ENCODE measurements around the gene RIC3. TPM values are rescaled to one million over a fixed set of nuclear protein-coding genes. Genes with fewer than 3 reads are reported as not detected.

Gene RIC3
- total and polyA plus RNA-seq, 7 donors = 0.23 to 34.9 (median 14.7) TPM; not detected in 1

DNA sequence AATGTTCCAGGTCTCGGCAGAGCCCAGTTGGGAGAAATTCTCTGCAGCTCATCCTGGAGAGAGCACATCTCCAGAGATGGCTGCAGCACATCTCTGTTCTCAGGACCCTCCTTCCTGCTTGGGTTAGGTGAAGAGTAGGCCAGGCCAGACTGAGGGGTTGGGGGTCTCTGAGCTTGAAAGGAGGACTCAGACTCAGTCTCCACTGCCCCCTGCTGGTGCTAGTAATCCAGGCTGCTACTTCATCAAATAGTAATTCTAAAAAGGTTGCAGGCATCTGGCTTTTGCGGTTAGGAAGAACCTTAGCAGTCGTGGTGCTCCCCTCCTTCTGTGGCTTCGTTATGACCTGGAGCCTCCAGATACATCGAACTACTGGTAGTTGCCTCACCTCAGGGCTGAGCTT lies 78.1 kb downstream of the RIC3 start:
- Histone ChIP-seq H3K4me3 (no peak overlapping the region), H3K27ac (no peak overlapping the region), H3K27me3 (no peaks in the 10 kb centered on the region), H3K4me1 (peaks cover 0 to 15% (median 7%) of the 10 kb centered on the region in 4 donors), H3K36me3 (peaks cover 0 to 9% (median 0%) of the 10 kb centered on the region in 4 donors), H3K9me3 (no peaks in the 10 kb centered on the region)
- TF ChIP-seq POLR2A (IDR thresholded peaks at IDR 0.05) (no peak), CTCF (IDR thresholded peaks at IDR 0.05) (peak in 3 of 4 experiments; percentile 5 to 60 (median 45))
- DNase-seq = peak; percentile 62
- intact Hi-C loops (cut with DNase I) = loop anchor here (2.0 kb wide), 2 partner anchors 58 to 84 kb away; no protein-coding TSS in a partner anchor
- 58 to 76% methylated on average over 5 of the region's 5 CpGs for WGBS, 2 donors

DNA sequence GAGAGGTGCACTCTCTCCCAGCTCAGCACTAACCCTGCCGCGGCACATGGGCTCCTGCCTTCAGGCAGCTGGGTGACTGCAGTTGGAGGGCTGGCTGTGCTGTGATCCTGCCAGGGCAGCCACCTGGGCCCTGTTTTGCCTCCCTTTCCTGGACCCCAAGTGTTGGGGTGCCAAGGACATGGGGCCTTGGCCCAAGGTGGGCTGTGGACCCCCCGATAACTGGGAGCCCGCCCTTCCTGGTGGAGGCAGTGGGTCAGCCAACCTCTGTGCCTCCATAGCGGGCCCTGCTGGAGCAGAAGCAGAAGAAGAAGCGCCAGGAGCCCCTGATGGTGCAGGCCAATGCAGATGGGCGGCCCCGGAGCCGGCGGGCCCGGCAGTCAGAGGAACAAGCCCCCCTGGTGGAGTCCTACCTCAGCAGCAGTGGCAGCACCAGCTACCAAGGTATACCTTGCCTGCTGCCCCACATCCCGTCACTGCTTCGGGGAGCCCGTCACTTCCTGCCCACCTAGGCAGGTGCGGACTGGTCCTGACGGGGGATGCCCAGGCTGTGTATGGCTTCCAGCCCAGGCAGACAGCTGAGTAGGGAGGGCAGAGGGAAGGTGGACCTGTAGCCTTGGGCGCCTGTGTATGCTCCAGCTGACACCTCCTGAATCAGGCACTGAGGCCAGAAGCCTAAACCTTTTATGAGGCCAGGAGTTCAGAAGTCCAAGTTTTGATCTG lies 78.9 kb downstream of the RIC3 start:
- 88 to 91% methylated on average over 17 of the region's 17 CpGs for WGBS, 2 donors
- DNase-seq = peak; percentile 66
- TF ChIP-seq EP300 (IDR thresholded peaks at IDR 0.05) = no peak
- no peak for TF ChIP-seq POLR2AphosphoS5 (IDR thresholded peaks at IDR 0.05)
- TF ChIP-seq CTCF (IDR thresholded peaks at IDR 0.05) = no peak
- no peak for TF ChIP-seq POLR2A (IDR thresholded peaks at IDR 0.05)
- Histone ChIP-seq H3K4me1 (peaks cover 0 to 16% (median 7%) of the 10 kb centered on the region in 4 donors), H3K27me3 (no peaks in the 10 kb centered on the region), H3K27ac (no peak overlapping the region), H3K4me3 (no peak overlapping the region), H3K36me3 (peaks cover 0 to 9% (median 0%) of the 10 kb centered on the region in 4 donors), H3K9me3 (no peaks in the 10 kb centered on the region)
- intact Hi-C loops (cut with DNase I) = loop anchor here (2.0 kb wide), 2 partner anchors 57 to 83 kb away; no protein-coding TSS in a partner anchor

DNA sequence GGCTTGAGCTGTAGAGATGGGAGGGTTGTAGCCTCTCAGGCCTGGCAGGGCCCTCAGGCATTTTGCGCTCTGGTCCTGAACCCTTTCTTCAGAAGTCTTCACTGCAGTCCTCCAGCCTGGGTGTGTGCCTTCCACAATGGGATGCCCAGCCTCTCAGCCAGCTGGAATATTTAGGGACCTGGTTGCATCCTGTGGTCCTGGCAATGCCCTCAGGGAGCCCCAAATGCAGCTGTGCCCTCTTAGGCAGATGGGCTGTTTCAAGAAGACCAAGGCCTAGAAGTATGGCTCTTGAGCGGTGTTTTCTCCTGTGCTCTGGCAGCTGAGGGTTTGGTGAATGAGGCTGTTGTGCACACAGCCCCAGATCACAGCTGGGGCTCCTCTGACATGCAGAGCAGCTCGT lies 81.1 kb downstream of the RIC3 start:
- 76 to 80% methylated on average over 3 of the region's 3 CpGs for WGBS, 2 donors
- Histone ChIP-seq H3K36me3 (no peaks in the 10 kb centered on the region), H3K4me1 (peaks cover 0 to 17% (median 10%) of the 10 kb centered on the region in 4 donors), H3K27ac (no peak overlapping the region), H3K27me3 (no peaks in the 10 kb centered on the region), H3K9me3 (no peaks in the 10 kb centered on the region), H3K4me3 (no peak overlapping the region)
- TF ChIP-seq EP300 (IDR thresholded peaks at IDR 0.05) (no peak), POLR2A (IDR thresholded peaks at IDR 0.05) (no peak), CTCF (IDR thresholded peaks at IDR 0.05) (no peak), POLR2AphosphoS5 (IDR thresholded peaks at IDR 0.05) (no peak)
- intact Hi-C loops (cut with DNase I) = no loop called here
- peak; percentile 34 for DNase-seq

- no peak overlapping the region for H3K27ac ChIP-seq
- 85 to 90% methylated on average over 4 of the region's 4 CpGs for WGBS, 2 donors
- TF ChIP-seq POLR2AphosphoS5 (IDR thresholded peaks at IDR 0.05) (no peak), EP300 (IDR thresholded peaks at IDR 0.05) (no peak), POLR2A (IDR thresholded peaks at IDR 0.05) (no peak), CTCF (IDR thresholded peaks at IDR 0.05) (no peak)
- no peaks in the 10 kb centered on the region for H3K36me3 ChIP-seq
- no peaks in the 10 kb centered on the region for H3K9me3 ChIP-seq
- DNase-seq = no peak
- intact Hi-C loops (cut with DNase I) = no loop called here
- H3K27me3 ChIP-seq = no peaks in the 10 kb centered on the region
- H3K4me3 ChIP-seq = no peak overlapping the region
- H3K4me1 ChIP-seq = peaks cover 0 to 17% (median 10%) of the 10 kb centered on the region in 4 donors
These were observed 81.6 kb downstream of the RIC3 start for GRCh38 chr11:8087185-8087584.
